Fibroblast of skin of left biceps (primary cell): ENCODE data around the gene BORCS8.

Source experiments
- DNase-seq, 2 experiments: peaks; one replicate each; pipeline ENCODE4 v3.0.0-alpha.2; 2013; ENCODE audit warnings: low read depth in 2 of 2

BORCS8 gene

GRCh38 chr19:19213426-19214158, 21.6 kb upstream of the BORCS8 start:
- no peak for DNase-seq

DNA sequence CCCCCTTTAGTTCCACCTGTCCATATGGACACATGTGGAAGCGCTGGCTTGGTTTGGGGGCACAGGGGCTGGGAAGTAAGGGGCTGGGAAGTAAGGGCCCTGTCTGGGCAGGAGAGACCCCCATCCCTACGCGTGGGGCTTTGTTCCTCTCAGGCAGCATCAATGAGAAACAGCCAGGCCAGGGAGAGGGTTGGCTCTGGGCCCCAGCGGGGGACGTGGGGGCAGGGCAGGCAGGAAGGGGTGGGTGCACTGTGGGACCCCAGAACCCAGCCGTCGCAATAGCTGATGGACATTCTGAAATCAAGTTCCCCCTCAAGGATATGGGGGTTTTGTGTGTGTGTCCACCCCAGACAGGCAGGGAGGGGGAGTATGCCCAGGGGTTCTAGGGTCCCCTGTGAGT, 21.0 kb upstream of the BORCS8 start:
- no peak for DNase-seq

DNA sequence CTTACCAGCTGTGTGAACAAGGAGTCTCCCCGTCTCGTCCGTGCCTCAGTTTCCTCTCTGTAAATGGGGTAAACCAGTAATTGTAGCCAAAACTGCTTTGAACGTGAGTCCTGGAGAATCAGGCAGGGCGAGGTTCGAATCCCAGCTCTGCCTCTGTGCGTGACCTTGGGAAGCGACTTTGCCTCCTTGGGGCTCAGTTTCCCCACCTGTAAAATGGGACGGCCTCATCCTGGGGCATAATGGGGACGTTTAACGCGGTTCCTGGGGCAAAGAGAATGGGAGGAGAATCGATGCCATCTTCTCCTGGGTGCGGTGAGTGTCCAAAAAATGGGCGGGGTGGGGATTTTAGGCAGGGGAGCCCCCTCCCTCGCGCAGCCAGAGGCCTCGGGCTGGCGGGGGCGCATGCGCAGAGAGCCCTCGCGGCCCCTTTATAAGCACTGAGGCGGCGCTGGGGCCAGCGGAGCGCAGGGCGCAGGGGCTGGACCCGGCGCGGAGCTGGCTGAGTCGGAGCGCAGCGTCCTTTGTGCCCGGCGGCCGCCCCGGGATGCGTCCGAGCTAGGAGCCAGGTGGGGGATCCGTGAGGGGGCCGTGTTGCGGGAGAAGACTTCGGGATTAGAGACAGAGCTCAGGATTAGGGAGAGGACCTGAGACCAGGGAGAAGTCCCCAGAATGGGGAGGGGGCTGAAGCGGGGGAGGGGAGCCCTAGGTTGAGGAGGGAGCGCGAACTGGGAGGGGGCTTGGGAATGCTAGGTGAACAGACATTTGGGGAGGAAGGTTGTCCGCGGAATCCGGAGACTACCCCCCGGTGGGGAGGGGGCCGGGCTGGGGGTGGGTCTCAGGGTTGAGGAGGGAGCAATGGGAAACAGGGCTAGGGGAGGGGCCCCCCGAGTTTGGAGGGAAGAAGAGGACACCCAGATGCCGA, 19.8 kb upstream of the BORCS8 start, which contains the start of gene NCAN:
NCAN (plus strand) TSS at position 460 of the 922 bp plus-strand sequence. CDS start 4,996 bp downstream, outside the sequence.
- DNase-seq = no peak

DNA sequence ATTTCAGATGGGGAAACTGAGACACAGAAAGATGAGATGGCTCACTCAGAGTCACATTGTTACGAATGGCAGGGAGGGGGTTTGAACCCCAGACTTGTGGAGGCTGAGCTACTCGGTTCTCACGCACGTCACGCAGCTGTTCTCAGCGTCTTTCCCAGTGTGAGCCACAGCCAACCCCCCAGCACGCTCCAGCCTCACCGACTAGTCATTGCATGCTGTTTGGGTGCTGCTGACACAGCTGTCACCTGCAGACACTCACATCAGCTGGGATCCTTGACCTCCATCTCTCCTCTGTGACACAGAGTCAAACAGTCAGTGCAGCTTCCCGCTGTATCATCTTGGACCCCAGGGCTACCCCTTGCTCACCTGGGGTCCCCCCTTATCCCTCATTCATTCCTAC, 17.4 kb upstream of the BORCS8 start:
- no peak for DNase-seq

DNA sequence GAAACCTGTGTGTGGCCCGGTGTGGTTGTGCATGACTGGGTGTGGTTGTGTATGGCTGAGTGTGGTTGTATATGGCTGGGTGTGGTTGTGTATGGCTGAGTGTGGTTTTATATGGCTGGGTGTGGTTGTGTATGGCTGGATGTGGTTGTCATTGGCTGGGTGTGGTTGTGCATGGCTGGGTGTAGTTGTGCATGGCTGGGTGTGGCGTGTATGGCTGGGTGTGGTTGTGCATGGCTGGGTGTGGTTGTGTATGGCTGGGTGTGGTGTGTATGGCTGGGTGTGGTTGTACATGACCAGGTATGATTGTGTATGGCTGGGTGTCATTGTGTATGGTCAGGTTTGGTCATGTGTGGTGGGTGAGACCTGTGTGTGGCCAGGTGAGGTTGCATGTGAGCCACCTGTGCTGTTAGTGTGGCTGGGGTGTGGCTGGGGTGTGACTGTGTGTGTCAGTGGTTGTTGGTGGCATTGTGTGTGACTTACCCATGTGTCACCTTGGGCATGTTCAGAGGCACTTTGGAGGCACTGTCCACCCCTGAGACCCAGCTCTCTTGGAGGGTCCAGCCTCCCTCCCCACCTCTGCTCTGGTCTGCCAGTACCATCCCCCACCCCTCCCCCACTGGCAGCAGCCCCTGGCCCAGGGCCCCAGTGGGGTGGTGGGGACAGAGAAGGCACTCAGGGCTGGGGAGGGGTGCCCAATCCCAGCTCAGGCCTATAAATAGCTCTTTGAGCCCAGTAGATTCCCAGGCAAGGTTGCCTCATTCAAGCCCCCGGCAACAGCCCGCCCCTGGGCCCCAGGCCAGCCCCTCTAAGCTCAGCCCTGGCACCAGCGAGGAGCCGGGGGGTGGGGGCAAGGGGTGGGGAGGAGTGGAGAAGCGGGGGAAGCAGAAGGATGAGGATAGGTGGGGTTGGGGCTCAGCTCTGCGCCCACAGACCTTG, 16.0 kb upstream of the BORCS8 start:
- DNase-seq = no peak

- no peak for DNase-seq
These were observed 15.0 kb upstream of the BORCS8 start for GRCh38 chr19:19206938-19207337.

GRCh38 chr19:19205416-19206410, 13.8 kb upstream of the BORCS8 start:
- DNase-seq = no peak

- DNase-seq = no peak
These were observed 12.2 kb upstream of the BORCS8 start for GRCh38 chr19:19204181-19204580.

DNA sequence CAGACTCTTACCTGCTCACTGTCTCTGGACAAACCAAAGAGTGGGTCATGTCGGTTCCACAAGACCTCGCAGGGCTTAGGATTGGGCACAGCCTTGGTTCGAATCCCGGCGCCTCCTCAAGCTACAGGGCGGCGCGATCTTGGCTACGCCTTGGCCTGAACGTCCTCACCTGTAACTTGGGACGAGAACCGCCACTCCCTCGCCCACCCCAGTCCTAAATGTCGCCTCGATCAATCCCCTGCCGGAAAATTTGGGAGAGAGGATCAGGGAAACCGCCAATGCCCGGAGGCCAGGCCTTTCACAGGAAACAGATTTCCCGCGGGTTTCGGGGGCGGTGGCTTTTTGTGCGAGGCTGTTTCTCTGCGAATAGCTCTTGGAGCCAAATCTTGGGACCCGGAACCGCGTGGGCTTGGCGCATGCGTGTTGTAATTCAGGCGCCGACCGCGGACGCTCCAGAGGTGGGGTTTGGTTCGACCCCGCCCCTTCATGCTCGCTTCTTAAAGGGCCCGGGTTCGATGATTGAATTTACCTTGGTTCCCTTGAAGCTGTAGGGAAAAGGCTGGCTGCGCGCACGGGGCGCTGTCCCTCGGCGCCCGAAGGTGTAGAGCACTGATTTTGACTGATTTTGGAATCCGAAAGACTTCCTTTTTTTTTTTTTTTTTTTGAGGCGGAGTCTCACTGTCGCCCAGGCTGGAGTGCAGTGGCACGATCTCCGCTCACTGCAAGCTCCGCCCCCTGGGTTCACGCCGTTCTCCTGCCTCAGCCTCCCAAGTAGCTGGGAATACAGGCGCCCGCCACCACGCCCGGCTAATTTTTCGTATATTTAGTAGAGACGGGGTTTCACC, 11.3 kb upstream of the BORCS8 start, which contains the start of gene NR2C2AP:
NR2C2AP (minus strand) TSS at position 403 of the 845 bp plus-strand sequence; CDS start at position 49, 354 bp downstream.
- peak; percentile 61 to 67 for DNase-seq

- no peak for DNase-seq
These were observed 10.7 kb upstream of the BORCS8 start for GRCh38 chr19:19202707-19203011.

DNA sequence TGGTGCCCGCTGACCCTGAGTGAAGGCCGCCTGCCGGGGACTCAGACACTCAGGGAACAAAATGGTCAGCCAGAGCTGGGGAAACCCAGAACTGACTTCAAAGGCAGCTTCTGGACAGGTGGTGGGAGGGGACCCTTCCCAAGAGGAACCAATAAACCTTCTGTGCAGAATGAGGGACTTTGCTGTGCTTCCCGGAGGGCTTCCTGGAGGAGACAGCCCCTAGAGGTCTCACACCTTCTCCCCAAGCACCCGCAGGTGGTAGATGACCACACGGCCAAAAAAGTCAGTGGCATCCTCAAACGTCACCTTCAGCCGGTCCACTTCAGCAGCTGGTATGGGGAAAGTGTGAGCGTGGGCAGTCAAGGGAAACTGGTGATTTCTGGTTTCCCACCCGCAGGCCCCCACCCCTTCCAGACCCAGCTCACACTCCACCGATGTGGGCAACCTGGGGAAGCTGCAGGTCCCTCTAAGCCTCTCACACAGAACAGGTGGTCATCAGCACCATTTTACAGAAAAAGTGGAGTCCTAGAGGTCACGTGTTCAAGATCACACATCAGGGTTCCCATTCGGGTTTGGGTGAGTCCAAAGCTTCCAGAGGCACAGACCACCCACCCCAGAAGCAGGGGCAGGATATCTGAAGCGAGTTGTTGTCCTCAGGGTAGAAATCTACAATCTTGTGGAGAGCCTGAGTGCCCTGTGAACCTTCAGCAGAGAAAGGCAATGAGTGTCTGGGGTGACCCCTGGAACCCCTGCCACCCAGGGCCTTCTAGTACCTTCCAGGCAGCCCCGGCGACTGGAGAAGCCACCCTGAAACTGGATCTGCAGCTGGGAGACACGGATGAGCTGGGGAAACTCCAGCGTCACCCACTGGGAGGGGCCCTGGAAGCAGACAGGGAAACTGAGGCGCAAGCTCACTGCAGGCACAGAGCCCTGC, 10.0 kb upstream of the BORCS8 start:
- no peak for DNase-seq

GRCh38 chr19:19193926-19194325, 2.0 kb upstream of the BORCS8 start:
- DNase-seq = no peak

DNA sequence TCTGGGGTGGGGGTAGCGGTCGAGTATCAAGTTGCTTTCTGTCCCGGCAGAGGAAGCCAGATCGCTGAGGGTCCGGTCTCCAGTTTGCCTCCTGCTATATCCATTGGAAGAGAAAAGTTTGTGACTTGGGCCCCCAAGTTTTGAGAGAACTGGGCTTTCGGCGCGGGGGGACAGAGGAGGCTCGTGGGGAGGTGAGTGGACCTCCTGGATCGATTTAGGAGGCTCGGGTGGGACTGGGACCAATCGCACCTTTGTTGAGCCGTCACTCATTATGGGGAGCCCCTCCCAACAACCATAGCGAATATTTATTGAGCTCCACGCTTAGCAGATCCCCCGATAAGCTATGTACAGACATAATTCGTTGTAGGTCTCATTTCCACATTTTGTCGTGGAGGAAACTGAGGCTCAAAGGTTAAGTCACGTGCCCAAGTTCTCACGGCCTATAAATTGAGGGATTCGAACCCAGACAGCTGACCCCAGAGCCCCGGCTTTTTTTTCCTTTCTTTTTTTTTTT, 1.0 kb upstream of the BORCS8 start:
- no peak for DNase-seq

GRCh38 chr19:19191768-19192077, 229 bp downstream of the BORCS8 start:
- DNase-seq = no peak

- no peak for DNase-seq
These were observed 5.2 kb downstream of the BORCS8 start for GRCh38 chr19:19186742-19187141.

- no peak for DNase-seq
These were observed 5.9 kb downstream of the BORCS8 start for GRCh38 chr19:19185853-19186740.

DNA sequence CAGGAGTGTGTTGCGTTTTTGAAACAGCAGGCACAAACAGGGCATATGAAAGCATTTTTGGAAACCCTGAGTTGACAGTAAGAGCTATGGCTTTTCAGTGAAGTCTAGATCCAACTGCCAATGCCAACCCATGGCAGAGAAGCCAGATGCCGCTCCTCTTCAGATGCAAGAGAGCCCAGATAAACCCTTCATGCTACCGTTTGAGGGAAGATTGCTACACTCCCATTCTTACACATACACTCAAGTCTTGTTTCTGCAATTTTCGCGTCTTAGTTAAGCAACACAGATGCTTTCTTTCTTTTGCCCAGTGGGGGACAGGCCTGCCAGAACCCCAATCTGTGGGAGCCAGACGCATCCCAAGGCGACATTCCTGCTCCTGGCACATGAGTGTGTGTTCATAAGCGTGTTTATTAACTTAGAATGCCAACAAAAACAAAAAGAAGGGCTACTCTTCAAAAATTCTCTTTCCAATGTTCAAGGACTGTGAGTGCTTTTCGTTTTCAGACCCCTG, 10.4 kb downstream of the BORCS8 start:
- DNase-seq = no peak
